Activated CD8-positive, alpha-beta T cell treated with anti-CD3 and anti-CD28 coated beads for 36 hours (primary cell): ENCODE measurements around the gene COL25A1. TPM values are rescaled to one million over a fixed set of nuclear protein-coding genes. Genes with fewer than 3 reads are reported as not detected.

Experiments
- ATAC-seq: fragments of 200-7000 bp; cut with Tn5 transposase; one replicate; pipeline ENCODE4 v1.10.0; 2021; ENCODE audit warnings: mild to moderate bottlenecking, moderate library complexity
- CTCF ChIA-PET: fragments of 350-600 bp; sonication (Branson Sonifier 250); formaldehyde crosslinking; loops from one replicate; lab custom pipeline; 2021; ENCODE audit warnings: antibody characterized with exemption; lab: Charles Lee
- POLR2A ChIA-PET: fragments of 350-600 bp; sonication (Branson Sonifier 250); formaldehyde crosslinking; loops from one replicate; lab custom pipeline; 2021; ENCODE audit warnings: antibody characterized with exemption; lab: Charles Lee
- DNase-seq: peaks from one replicate; pipeline ENCODE4 v3.0.0-alpha.2; 2020
- H3K27ac Mint-ChIP-seq: one replicate; pipeline ENCODE4 v1.8.0; 2021; ENCODE audit warnings: mild to moderate bottlenecking, mixed read lengths
- H3K27me3 Mint-ChIP-seq: one replicate; pipeline ENCODE4 v1.8.0; 2021; ENCODE audit warnings: mixed read lengths
- H3K36me3 Mint-ChIP-seq: one replicate; pipeline ENCODE4 v1.8.0; 2021; ENCODE audit warnings: low read depth, mixed read lengths
- H3K4me1 Mint-ChIP-seq: one replicate; pipeline ENCODE4 v1.8.0; 2021; ENCODE audit warnings: low read depth, mixed read lengths
- H3K4me3 Mint-ChIP-seq: one replicate; pipeline ENCODE4 v1.8.0; 2021; ENCODE audit warnings: mild to moderate bottlenecking, moderate library complexity, mixed read lengths
- H3K9me3 Mint-ChIP-seq: one replicate; pipeline ENCODE4 v1.8.0; 2021; ENCODE audit warnings: mixed read lengths
- intact Hi-C: fragments of 100-400 bp; cut with micrococcal nuclease; formaldehyde crosslinking; loops from one replicate; pipeline ENCODE4 v1.10.0; 2022
- total RNA-seq, 2 experiments: library from RNA; stranded (reverse); gene quantifications; one replicate each; pipeline ENCODE4 v1.2.3, GENCODE V29; 2021
- TF ChIP-seq, protein P1 (sequence below): fragments of 200-600 bp; IDR thresholded peaks from one replicate; pipeline ENCODE4 v1.8.0; 2022; ENCODE audit warnings: antibody characterized with exemption, mild to moderate bottlenecking

COL25A1 gene
- total RNA-seq, 2 experiments from 2014 or later: not detected

GRCh38 chr4:109046471-109047201 is 255.8 kb downstream of the COL25A1 start:
- Mint-ChIP-seq H3K27me3 (no peaks in the 10 kb centered on the region), H3K4me1 (no peaks in the 10 kb centered on the region), H3K36me3 (no peaks in the 10 kb centered on the region), H3K9me3 (no peaks in the 10 kb centered on the region), H3K27ac (no peak overlapping the region), H3K4me3 (no peak overlapping the region)
- ChIA-PET POLR2A (no interaction called here), CTCF (no interaction called here)
- intact Hi-C loops: no loop called here
- TF ChIP-seq, protein P1, sequence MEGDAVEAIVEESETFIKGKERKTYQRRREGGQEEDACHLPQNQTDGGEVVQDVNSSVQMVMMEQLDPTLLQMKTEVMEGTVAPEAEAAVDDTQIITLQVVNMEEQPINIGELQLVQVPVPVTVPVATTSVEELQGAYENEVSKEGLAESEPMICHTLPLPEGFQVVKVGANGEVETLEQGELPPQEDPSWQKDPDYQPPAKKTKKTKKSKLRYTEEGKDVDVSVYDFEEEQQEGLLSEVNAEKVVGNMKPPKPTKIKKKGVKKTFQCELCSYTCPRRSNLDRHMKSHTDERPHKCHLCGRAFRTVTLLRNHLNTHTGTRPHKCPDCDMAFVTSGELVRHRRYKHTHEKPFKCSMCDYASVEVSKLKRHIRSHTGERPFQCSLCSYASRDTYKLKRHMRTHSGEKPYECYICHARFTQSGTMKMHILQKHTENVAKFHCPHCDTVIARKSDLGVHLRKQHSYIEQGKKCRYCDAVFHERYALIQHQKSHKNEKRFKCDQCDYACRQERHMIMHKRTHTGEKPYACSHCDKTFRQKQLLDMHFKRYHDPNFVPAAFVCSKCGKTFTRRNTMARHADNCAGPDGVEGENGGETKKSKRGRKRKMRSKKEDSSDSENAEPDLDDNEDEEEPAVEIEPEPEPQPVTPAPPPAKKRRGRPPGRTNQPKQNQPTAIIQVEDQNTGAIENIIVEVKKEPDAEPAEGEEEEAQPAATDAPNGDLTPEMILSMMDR: no peak
- DNase-seq: no peak
- no peak for ATAC-seq

DNA sequence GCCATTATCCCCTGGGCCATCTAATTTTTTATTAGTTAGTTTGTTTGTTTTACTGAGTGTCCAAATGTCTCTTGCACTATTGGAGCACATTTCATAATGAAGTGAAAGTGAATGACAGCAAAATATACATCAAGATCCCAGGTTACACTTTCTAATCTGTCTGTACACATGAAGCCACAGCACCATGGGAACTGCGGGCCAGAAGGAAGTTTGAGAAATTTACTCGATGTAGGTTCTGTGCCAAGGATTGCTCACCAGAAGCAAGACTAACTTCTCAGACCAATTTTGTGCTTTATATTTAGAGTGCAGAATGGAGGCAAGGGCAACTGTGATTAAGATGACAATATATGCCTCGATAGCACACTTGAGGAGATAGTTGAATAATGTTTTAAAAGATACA is 258.0 kb downstream of the COL25A1 start:
- no peaks in the 10 kb centered on the region for H3K4me1 Mint-ChIP-seq
- ChIA-PET POLR2A (no interaction called here), CTCF (no interaction called here)
- TF ChIP-seq, protein P1: no peak
- no peak overlapping the region for H3K4me3 Mint-ChIP-seq
- intact Hi-C loops: no loop called here
- no peak overlapping the region for H3K27ac Mint-ChIP-seq
- ATAC-seq: no peak
- DNase-seq: no peak
- no peaks in the 10 kb centered on the region for H3K36me3 Mint-ChIP-seq
- H3K9me3 Mint-ChIP-seq: no peaks in the 10 kb centered on the region
- no peaks in the 10 kb centered on the region for H3K27me3 Mint-ChIP-seq

- ChIA-PET POLR2A (no interaction called here), CTCF (no interaction called here)
- no peaks in the 10 kb centered on the region for H3K27me3 Mint-ChIP-seq
These were observed 259.2 kb downstream of the COL25A1 start for GRCh38 chr4:109043286-109043685.

GRCh38 chr4:109041463-109042360 is 260.7 kb downstream of the COL25A1 start:
- intact Hi-C loops: no loop called here
- Mint-ChIP-seq H3K36me3 (no peaks in the 10 kb centered on the region), H3K4me3 (no peak overlapping the region), H3K9me3 (no peaks in the 10 kb centered on the region), H3K4me1 (no peaks in the 10 kb centered on the region), H3K27ac (no peak overlapping the region), H3K27me3 (no peaks in the 10 kb centered on the region)
- ATAC-seq (no peak), DNase-seq (no peak)
- POLR2A ChIA-PET: no interaction called here
- CTCF ChIA-PET: no interaction called here
- TF ChIP-seq, protein P1: no peak

More at GRCh38 chr4:109043286-109043685, 259.2 kb downstream of the COL25A1 start:
- intact Hi-C loops: no loop called here
- no peaks in the 10 kb centered on the region for H3K9me3 Mint-ChIP-seq
- H3K4me3 Mint-ChIP-seq: no peak overlapping the region
- ATAC-seq: no peak
- no peaks in the 10 kb centered on the region for H3K36me3 Mint-ChIP-seq
- H3K4me1 Mint-ChIP-seq: no peaks in the 10 kb centered on the region
- no peak for DNase-seq
- TF ChIP-seq, protein P1: no peak
- no peak overlapping the region for H3K27ac Mint-ChIP-seq

- H3K27me3 Mint-ChIP-seq: no peaks in the 10 kb centered on the region
- intact Hi-C loops: no loop called here
- DNase-seq (no peak), ATAC-seq (no peak)
- no peak overlapping the region for H3K27ac Mint-ChIP-seq
- no peak overlapping the region for H3K4me3 Mint-ChIP-seq
- TF ChIP-seq, protein P1: no peak
- no peaks in the 10 kb centered on the region for H3K4me1 Mint-ChIP-seq
- ChIA-PET CTCF (no interaction called here), POLR2A (no interaction called here)
- H3K9me3 Mint-ChIP-seq: no peaks in the 10 kb centered on the region
- no peaks in the 10 kb centered on the region for H3K36me3 Mint-ChIP-seq
These were observed 262.0 kb downstream of the COL25A1 start for GRCh38 chr4:109040441-109040840.
